GM23338 (cell line): Measurements from ENCODE around the gene SREK1. TPM values are rescaled to one million over a fixed set of nuclear protein-coding genes. Genes with fewer than 3 reads are reported as not detected.

Experiments used
- CREB1 ChIP-seq: fragments of 250-450 bp; sonication (Bioruptor Pico); IDR thresholded peaks from 2 replicates; pipeline ENCODE4 v1.5.0; 2020; ENCODE audit warnings: low read depth, mild to moderate bottlenecking, moderate library complexity
- EZH2 ChIP-seq: fragments of 200-600 bp; sonication (generic); IDR thresholded peaks from one replicate; pipeline ENCODE4 v1.8.0; 2017; ENCODE audit warnings: antibody characterized with exemption, mild to moderate bottlenecking, low read depth; ENCODE audit not compliant: unreplicated experiment
- EZH2phosphoT487 ChIP-seq: fragments of 200-600 bp; sonication (generic); IDR thresholded peaks from one replicate; pipeline ENCODE4 v1.8.1; 2018; ENCODE audit warnings: antibody characterized with exemption; ENCODE audit not compliant: unreplicated experiment
- NANOG ChIP-seq: IDR thresholded peaks from 2 replicates; pipeline ENCODE4 v1.6.1; 2016; ENCODE audit warnings: antibody characterized with exemption, borderline replicate concordance
- ZNF114 ChIP-seq: fragments of 250-450 bp; sonication (Bioruptor Pico); IDR thresholded peaks from 2 replicates; pipeline ENCODE4 v1.5.0; 2020; ENCODE audit warnings: mild to moderate bottlenecking, moderate library complexity
- polyA plus RNA-seq: library from polyadenylated mRNA; unstranded; fragments of >200 nt; fragmentation: Nextera tagmentation; extraction: Ambion mirVana; gene quantifications from 2 replicates; pipeline ENCODE4 v1.2.1, GENCODE V29; 2016
- total RNA-seq: library from RNA; depleted of rRNA; stranded (reverse); fragments of >200 nt; shearing (Covaris generic); gene quantifications from 2 replicates; pipeline ENCODE4 v1.2.3, GENCODE V29; 2014; rRNA removed
- TF ChIP-seq, protein P1 (sequence below): fragments of 250-450 bp; sonication (Bioruptor Pico); IDR thresholded peaks from 2 replicates; pipeline ENCODE4 v1.5.0; 2020; ENCODE audit warnings: mild to moderate bottlenecking, moderate library complexity
- TF ChIP-seq, protein P2 (sequence below): IDR thresholded peaks from 2 replicates; pipeline ENCODE4 v1.6.1; 2016; ENCODE audit warnings: antibody characterized with exemption

The SREK1 gene
- total and polyA plus RNA-seq, 2 experiments from 2014 or later, result 64.3 to 66.4 TPM

DNA sequence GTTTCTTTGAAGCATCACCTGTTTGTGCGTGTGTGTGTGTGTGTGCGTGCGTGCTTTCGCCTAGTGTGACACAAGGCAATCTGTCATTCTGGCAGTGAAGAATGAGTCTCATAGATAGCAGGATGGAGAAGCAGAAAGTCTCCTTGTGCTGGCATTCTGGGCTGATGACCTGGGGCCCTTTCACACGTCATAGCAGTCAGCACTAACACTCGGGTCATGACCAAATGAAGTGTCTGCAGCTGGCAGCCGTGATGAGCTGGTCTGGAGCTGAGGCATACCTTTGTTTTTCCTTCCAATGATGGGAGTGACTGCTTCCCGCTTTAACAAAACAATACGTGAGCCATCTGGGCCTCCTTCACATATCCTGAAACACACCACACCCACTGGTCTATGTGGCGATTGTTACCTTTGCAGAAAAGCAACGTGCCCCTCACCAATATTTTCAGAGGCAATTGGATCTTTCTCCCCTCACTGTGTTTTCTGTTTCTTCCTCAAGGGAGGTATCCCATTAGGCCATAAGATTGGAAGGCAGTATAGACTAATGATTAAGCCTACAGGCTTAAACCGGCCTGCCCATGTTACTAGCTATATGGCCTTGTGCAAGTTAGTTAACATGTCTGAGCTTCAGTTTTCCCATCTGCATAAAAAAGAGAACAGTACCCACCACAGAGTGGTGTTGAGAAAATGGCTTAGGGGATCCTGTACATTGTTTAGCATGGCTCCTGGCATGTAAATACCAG is 88.8 kb downstream of the SREK1 start (continued):
- TF ChIP-seq, protein P1, sequence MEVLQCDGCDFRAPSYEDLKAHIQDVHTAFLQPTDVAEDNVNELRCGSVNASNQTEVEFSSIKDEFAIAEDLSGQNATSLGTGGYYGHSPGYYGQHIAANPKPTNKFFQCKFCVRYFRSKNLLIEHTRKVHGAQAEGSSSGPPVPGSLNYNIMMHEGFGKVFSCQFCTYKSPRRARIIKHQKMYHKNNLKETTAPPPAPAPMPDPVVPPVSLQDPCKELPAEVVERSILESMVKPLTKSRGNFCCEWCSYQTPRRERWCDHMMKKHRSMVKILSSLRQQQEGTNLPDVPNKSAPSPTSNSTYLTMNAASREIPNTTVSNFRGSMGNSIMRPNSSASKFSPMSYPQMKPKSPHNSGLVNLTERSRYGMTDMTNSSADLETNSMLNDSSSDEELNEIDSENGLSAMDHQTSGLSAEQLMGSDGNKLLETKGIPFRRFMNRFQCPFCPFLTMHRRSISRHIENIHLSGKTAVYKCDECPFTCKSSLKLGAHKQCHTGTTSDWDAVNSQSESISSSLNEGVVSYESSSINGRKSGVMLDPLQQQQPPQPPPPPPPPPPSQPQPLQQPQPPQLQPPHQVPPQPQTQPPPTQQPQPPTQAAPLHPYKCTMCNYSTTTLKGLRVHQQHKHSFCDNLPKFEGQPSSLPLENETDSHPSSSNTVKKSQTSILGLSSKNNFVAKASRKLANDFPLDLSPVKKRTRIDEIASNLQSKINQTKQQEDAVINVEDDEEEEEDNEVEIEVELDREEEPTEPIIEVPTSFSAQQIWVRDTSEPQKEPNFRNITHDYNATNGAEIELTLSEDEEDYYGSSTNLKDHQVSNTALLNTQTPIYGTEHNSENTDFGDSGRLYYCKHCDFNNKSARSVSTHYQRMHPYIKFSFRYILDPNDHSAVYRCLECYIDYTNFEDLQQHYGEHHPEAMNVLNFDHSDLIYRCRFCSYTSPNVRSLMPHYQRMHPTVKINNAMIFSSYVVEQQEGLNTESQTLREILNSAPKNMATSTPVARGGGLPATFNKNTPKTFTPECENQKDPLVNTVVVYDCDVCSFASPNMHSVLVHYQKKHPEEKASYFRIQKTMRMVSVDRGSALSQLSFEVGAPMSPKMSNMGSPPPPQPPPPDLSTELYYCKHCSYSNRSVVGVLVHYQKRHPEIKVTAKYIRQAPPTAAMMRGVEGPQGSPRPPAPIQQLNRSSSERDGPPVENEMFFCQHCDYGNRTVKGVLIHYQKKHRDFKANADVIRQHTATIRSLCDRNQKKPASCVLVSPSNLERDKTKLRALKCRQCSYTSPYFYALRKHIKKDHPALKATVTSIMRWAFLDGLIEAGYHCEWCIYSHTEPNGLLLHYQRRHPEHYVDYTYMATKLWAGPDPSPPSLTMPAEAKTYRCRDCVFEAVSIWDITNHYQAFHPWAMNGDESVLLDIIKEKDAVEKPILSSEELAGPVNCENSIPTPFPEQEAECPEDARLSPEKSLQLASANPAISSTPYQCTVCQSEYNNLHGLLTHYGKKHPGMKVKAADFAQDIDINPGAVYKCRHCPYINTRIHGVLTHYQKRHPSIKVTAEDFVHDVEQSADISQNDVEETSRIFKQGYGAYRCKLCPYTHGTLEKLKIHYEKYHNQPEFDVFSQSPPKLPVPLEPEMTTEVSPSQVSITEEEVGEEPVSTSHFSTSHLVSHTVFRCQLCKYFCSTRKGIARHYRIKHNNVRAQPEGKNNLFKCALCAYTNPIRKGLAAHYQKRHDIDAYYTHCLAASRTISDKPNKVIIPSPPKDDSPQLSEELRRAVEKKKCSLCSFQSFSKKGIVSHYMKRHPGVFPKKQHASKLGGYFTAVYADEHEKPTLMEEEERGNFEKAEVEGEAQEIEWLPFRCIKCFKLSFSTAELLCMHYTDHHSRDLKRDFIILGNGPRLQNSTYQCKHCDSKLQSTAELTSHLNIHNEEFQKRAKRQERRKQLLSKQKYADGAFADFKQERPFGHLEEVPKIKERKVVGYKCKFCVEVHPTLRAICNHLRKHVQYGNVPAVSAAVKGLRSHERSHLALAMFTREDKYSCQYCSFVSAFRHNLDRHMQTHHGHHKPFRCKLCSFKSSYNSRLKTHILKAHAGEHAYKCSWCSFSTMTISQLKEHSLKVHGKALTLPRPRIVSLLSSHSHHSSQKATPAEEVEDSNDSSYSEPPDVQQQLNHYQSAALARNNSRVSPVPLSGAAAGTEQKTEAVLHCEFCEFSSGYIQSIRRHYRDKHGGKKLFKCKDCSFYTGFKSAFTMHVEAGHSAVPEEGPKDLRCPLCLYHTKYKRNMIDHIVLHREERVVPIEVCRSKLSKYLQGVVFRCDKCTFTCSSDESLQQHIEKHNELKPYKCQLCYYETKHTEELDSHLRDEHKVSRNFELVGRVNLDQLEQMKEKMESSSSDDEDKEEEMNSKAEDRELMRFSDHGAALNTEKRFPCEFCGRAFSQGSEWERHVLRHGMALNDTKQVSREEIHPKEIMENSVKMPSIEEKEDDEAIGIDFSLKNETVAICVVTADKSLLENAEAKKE (CRISPR knock-in tag), result no peak
- TF ChIP-seq NANOG (no peak), CREB1 (no peak), EZH2 (no peak), EZH2phosphoT487 (no peak), ZNF114 (no peak)
- TF ChIP-seq, protein P2, sequence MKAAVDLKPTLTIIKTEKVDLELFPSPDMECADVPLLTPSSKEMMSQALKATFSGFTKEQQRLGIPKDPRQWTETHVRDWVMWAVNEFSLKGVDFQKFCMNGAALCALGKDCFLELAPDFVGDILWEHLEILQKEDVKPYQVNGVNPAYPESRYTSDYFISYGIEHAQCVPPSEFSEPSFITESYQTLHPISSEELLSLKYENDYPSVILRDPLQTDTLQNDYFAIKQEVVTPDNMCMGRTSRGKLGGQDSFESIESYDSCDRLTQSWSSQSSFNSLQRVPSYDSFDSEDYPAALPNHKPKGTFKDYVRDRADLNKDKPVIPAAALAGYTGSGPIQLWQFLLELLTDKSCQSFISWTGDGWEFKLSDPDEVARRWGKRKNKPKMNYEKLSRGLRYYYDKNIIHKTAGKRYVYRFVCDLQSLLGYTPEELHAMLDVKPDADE, result no peak

Other genes starting within 250 kb of the SREK1 start
- gene ERBIN, start 217.7 kb upstream of the SREK1 start, total RNA-seq, result 26.4 and 29.1 TPM in 2 replicates
- gene ERBIN, start 217.7 kb upstream of the SREK1 start, polyA plus RNA-seq, result 10.8 and 15.6 TPM in 2 replicates